Renal cortex interstitium (tissue), 15 donors: ENCODE data around the gene CHEK1. TPM values are rescaled to one million over a fixed set of nuclear protein-coding genes. Genes with fewer than 3 reads are reported as not detected.
"Not testable (repeated sequence)": the region's sequence is repeated elsewhere in the genome, so short reads cannot be mapped to it uniquely, and the experiment has no call there.

ENCODE experiments used
- DNase-seq, 11 donors: peaks; one replicate each; pipeline ENCODE4 v3.0.0-alpha.2; 2013; ENCODE audit warnings: low read depth in 9 of 11, low spot score in 4 of 11; ENCODE audit errors: extremely low read depth in 1 of 11
- long read RNA-seq, 16 experiments: transcript quantifications; one replicate each; lab custom pipeline, GENCODE V29; 2026
- polyA plus RNA-seq, 3 donors: library from polyadenylated mRNA; unstranded; fragments of 120-200 nt; gene quantifications; one replicate each; pipeline ENCODE4 v1.2.1, GENCODE V29; 2013; ENCODE audit not compliant: insufficient read length in 3 of 3

The CHEK1 gene
- polyA plus RNA-seq, result 10 to 100 TPM; 24.3 to 35.5 (median 28.8) TPM
- long read RNA-seq, donor 1, full-length matches to known transcripts, result 1 of 1 reads
- long read RNA-seq, donor 1, partial matches to known transcripts, result 0 of 1 reads
- long read RNA-seq, donor 1, other reads (novel, unspliced or antisense), result 0 of 1 reads
- long read RNA-seq, donor 2, partial matches to known transcripts, result 0 of 2 reads
- long read RNA-seq, donor 2, other reads (novel, unspliced or antisense), result 0 of 2 reads
- long read RNA-seq, donor 3, full-length matches to known transcripts, result 4 of 4 reads
- long read RNA-seq, donor 3, partial matches to known transcripts, result 0 of 4 reads
- long read RNA-seq, donor 3, other reads (novel, unspliced or antisense), result 0 of 4 reads
- long read RNA-seq, donor 4, full-length matches to known transcripts, result 2 of 2 reads
- long read RNA-seq, donor 4, partial matches to known transcripts, result 0 of 2 reads
- long read RNA-seq, donor 4, other reads (novel, unspliced or antisense), result 0 of 2 reads
- long read RNA-seq, donor 5, result 0 reads
- long read RNA-seq, donor 6, full-length matches to known transcripts, result 3 of 3 reads
- long read RNA-seq, donor 6, partial matches to known transcripts, result 0 of 3 reads
- long read RNA-seq, donor 6, other reads (novel, unspliced or antisense), result 0 of 3 reads
- long read RNA-seq, donor 7, full-length matches to known transcripts, result 3 of 8 reads
- long read RNA-seq, donor 7, partial matches to known transcripts, result 5 of 8 reads
- long read RNA-seq, donor 7, other reads (novel, unspliced or antisense), result 0 of 8 reads
- long read RNA-seq, donor 8, full-length matches to known transcripts, result 3 of 3 reads
- long read RNA-seq, donor 8, partial matches to known transcripts, result 0 of 3 reads
- long read RNA-seq, donor 8, other reads (novel, unspliced or antisense), result 0 of 3 reads
- long read RNA-seq, donor 9, full-length matches to known transcripts, result 2 of 2 reads
- long read RNA-seq, donor 9, partial matches to known transcripts, result 0 of 2 reads
- long read RNA-seq, donor 9, other reads (novel, unspliced or antisense), result 0 of 2 reads
- long read RNA-seq, donor 10, full-length matches to known transcripts, result 2 of 2 reads
- long read RNA-seq, donor 10, partial matches to known transcripts, result 0 of 2 reads
- long read RNA-seq, donor 10, other reads (novel, unspliced or antisense), result 0 of 2 reads
- long read RNA-seq, donor 11, full-length matches to known transcripts, result 1 of 1 reads
- long read RNA-seq, donor 11, partial matches to known transcripts, result 0 of 1 reads
- long read RNA-seq, donor 11, other reads (novel, unspliced or antisense), result 0 of 1 reads
- long read RNA-seq, donor 12, partial matches to known transcripts, result 0 of 2 reads
- long read RNA-seq, donor 12, other reads (novel, unspliced or antisense), result 0 of 2 reads
- long read RNA-seq, donor 13, result 0 reads
- long read RNA-seq, donor 14, full-length matches to known transcripts, result 3 of 3 reads
- long read RNA-seq, donor 14, partial matches to known transcripts, result 0 of 3 reads
- long read RNA-seq, donor 14, other reads (novel, unspliced or antisense), result 0 of 3 reads
- long read RNA-seq, donor 15, partial matches to known transcripts, result 0 of 1 reads
- long read RNA-seq, donor 15, other reads (novel, unspliced or antisense), result 0 of 1 reads
- long read RNA-seq, donor 16, full-length matches to known transcripts, result 5 of 5 reads
- long read RNA-seq, donor 16, partial matches to known transcripts, result 0 of 5 reads
- long read RNA-seq, donor 16, other reads (novel, unspliced or antisense), result 0 of 5 reads

GRCh38 chr11:125624756-125625213 lies at the start of gene CHEK1:
CHEK1 (plus strand) TSS chr11:125625163; CDS start chr11:125626769, 1,606 bp downstream.
- DNase-seq, result no peak

GRCh38 chr11:125577181-125577580 lies 47.8 kb upstream of the CHEK1 start:
- DNase-seq, result not testable (repeated sequence)

- DNase-seq, result no peak
These were observed 46.2 kb upstream of the CHEK1 start for GRCh38 chr11:125578783-125579182.

- DNase-seq, result no peak
These were observed 45.2 kb upstream of the CHEK1 start for GRCh38 chr11:125579811-125580210.

GRCh38 chr11:125583496-125583895 lies 41.5 kb upstream of the CHEK1 start:
- DNase-seq, result no peak

GRCh38 chr11:125585487-125585886 lies 39.5 kb upstream of the CHEK1 start:
- no peak for DNase-seq

- no peak for DNase-seq
These were observed 38.3 kb upstream of the CHEK1 start for GRCh38 chr11:125586623-125587022.

GRCh38 chr11:125587480-125587879 lies 37.5 kb upstream of the CHEK1 start:
- DNase-seq, result no peak

GRCh38 chr11:125588505-125588904 lies 36.5 kb upstream of the CHEK1 start:
- no peak for DNase-seq

GRCh38 chr11:125591649-125592304 lies 33.2 kb upstream of the CHEK1 start:
- DNase-seq, result peak in 6 of 11 donors; percentile 12 to 46 (median 20)

GRCh38 chr11:125592305-125593113 lies 32.5 kb upstream of the CHEK1 start, which contains the start of gene STT3A:
STT3A (plus strand) TSS chr11:125592852; CDS start chr11:125595916, 3,064 bp downstream.
- DNase-seq, result peak; percentile 98 to 100 (median 99)

- DNase-seq, result peak in 3 of 11 donors; percentile 2 to 7 (median 6)
These were observed 31.7 kb upstream of the CHEK1 start for GRCh38 chr11:125593114-125593820.

GRCh38 chr11:125594958-125595357 lies 30.0 kb upstream of the CHEK1 start:
- DNase-seq, result no peak

- no peak for DNase-seq
These were observed 24.3 kb upstream of the CHEK1 start for GRCh38 chr11:125600663-125601062.

GRCh38 chr11:125603207-125603606 lies 21.8 kb upstream of the CHEK1 start:
- no peak for DNase-seq

GRCh38 chr11:125605417-125605816 lies 19.5 kb upstream of the CHEK1 start:
- DNase-seq, result no peak
